Psoas muscle (tissue), 8 donors: ENCODE data around the gene SH3BP4. TPM values are rescaled to one million over a fixed set of nuclear protein-coding genes. Genes with fewer than 3 reads are reported as not detected.

Experiments
- ATAC-seq, 4 donors: fragments of 200-7000 bp; cut with Tn5 transposase; one replicate each; pipeline ENCODE4 v1.9.1; 2020; ENCODE audit warnings: moderate library complexity in 3 of 4, mild to moderate bottlenecking in 2 of 4
- DNase-seq, 2 donors: peaks; one replicate each; pipeline ENCODE4 v3.0.0-alpha.2; 2020
- H3K27ac ChIP-seq: fragments of 200-600 bp; one replicate; pipeline ENCODE4 v1.8.0; 2022
- H3K27me3 ChIP-seq, 3 donors: fragments of 200-600 bp in 1 of 3; one replicate each; pipeline versions ENCODE4 v1.6.1 to v1.8.0; 2013 to 2022; ENCODE audit warnings: low read length in 2 of 3, mild to moderate bottlenecking in 2 of 3, moderate library complexity in 1 of 3; ENCODE audit not compliant: insufficient read depth in 3 of 3
- H3K36me3 ChIP-seq, 2 donors: fragments of 200-600 bp in 1 of 2; one replicate each; pipeline versions ENCODE4 v1.6.1 to v1.8.0; 2013 to 2022; ENCODE audit warnings: low read depth in 1 of 2, mild to moderate bottlenecking in 1 of 2, moderate library complexity in 1 of 2; ENCODE audit not compliant: insufficient read depth in 1 of 2
- H3K4me1 ChIP-seq: fragments of 200-600 bp; one replicate; pipeline ENCODE4 v1.8.0; 2022
- H3K4me3 ChIP-seq: fragments of 200-600 bp; one replicate; pipeline ENCODE4 v1.8.0; 2022; ENCODE audit warnings: mild to moderate bottlenecking
- H3K9me3 ChIP-seq: fragments of 200-600 bp; one replicate; pipeline ENCODE4 v1.8.0; 2022
- WGBS, 3 donors: extraction: QIAGEN DNeasy Blood & Tissue Kit; methylation state at CpG; one replicate each; pipeline versions ENCODE4 v1.1.6 to v1.1.7; 2013; 5-methylcytosine and 5-hydroxymethylcytosine counted together
- intact Hi-C, 2 donors: fragments of 100-400 bp; cut with DNase I; formaldehyde crosslinking; loops; one replicate each; pipeline versions ENCODE4 v1.11.0 to v1.14.2; 2022
- polyA plus RNA-seq, 3 donors: library from polyadenylated mRNA; stranded (reverse); fragments of 200-250 nt; gene quantifications; one replicate each; pipeline ENCODE4 v1.2.3, GENCODE V29; 2013
- total RNA-seq, 4 donors: library from RNA; stranded (reverse); fragmentation: NEBNext Ultra II Directional in 2 of 4; extraction: Animal tissue kit (Norgen Biotek cat#: 25700) in 2 of 4; gene quantifications; one replicate each; pipeline versions ENCODE4 v1.2.1 to v1.2.4, GENCODE V29; 2021 to 2023
- TF ChIP-seq, protein P1 (sequence below): fragments of 200-600 bp; IDR thresholded peaks from one replicate; pipeline ENCODE4 v1.8.0; 2022; ENCODE audit warnings: antibody characterized with exemption
- donor health status: healthy with polysubstance abuse.
- donor health status: DM: no; HTN: no; CAD: no; lungs with moderate emphysema.
- donor health status: Bipolar disorder and iron deficiency.
- donor health status: healthy.
- donor health status: DM: yes; HTN: yes; CAD: no.
- donor health status: DM: no; HTN: no; CAD: no.
- donor health status: DM: no; HTN: no; CAD: no.
- donor health status: DM: yes; HTN: yes; CAD: no.

SH3BP4 gene
- total and polyA plus RNA-seq, 7 donors, result 3.0 to 14.9 (median 9.4) TPM

DNA sequence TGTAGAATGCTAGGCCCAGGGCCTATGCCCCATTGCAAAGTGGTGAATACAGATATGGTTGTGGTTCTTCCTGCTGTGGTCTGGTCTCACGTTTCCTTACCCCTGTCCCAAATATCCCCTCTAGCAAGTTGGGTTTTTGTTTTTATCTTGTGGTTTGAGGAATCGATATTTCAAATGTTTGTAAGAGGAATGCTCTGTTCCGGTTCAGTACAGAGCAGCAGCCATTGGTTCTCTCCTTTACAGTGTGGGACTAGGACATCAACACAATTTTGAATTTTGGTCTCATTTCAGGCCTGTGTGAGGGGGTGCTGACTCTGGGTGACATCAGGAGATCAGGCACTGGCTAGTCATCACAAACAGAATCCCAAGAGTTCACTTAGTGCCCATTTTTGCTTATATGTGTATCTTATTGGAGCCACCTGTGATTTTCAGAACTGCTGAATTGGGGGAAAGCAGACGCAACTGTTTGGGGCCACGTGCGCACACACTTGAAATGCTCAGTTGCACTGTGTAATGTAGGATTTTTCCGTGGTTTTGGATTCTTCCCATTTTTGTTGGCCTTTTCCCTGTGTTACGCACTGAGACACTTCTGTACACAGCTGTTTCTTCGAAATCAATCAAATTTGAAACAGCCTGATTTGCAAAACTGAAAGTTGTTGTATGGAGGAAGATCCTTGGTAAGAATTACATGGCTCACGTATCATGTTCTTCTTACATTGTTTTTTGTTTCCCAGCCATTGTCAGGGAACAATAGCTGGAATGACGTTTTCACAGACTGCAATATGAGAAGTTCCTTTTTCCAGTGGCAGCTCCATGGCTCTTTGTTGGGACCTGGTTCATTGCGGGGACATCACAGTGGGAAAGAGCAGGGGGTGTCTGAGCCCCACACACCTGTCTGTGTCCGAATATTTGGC, 8.6 kb downstream of the SH3BP4 start:
- intact Hi-C loops, result no loop called here
- DNase-seq, result no peak
- Histone ChIP-seq H3K4me3 (no peak overlapping the region), H3K4me1 (peaks cover 4% of the 10 kb centered on the region), H3K27ac (peak overlapping the region; percentile 56), H3K27me3 (no peaks in the 10 kb centered on the region), H3K36me3 (no peaks in the 10 kb centered on the region), H3K9me3 (no peaks in the 10 kb centered on the region)
- peak in 1 of 4 donors; percentile 31 for ATAC-seq
- TF ChIP-seq, protein P1, sequence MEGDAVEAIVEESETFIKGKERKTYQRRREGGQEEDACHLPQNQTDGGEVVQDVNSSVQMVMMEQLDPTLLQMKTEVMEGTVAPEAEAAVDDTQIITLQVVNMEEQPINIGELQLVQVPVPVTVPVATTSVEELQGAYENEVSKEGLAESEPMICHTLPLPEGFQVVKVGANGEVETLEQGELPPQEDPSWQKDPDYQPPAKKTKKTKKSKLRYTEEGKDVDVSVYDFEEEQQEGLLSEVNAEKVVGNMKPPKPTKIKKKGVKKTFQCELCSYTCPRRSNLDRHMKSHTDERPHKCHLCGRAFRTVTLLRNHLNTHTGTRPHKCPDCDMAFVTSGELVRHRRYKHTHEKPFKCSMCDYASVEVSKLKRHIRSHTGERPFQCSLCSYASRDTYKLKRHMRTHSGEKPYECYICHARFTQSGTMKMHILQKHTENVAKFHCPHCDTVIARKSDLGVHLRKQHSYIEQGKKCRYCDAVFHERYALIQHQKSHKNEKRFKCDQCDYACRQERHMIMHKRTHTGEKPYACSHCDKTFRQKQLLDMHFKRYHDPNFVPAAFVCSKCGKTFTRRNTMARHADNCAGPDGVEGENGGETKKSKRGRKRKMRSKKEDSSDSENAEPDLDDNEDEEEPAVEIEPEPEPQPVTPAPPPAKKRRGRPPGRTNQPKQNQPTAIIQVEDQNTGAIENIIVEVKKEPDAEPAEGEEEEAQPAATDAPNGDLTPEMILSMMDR, result no peak
- WGBS, 3 donors, result 36 to 45% (median 39%) methylated on average over 13 of the region's 13 CpGs

GRCh38 chr2:234961784-234962183, 10.0 kb downstream of the SH3BP4 start:
- intact Hi-C loops, result no loop called here
- Histone ChIP-seq H3K9me3 (no peaks in the 10 kb centered on the region), H3K27ac (no peak overlapping the region), H3K4me3 (no peak overlapping the region), H3K36me3 (no peaks in the 10 kb centered on the region), H3K4me1 (peaks cover 4% of the 10 kb centered on the region), H3K27me3 (no peaks in the 10 kb centered on the region)
- TF ChIP-seq, protein P1, result no peak
- DNase-seq (no peak), ATAC-seq (no peak)
- WGBS, 3 donors, result 91 to 96% (median 95%) methylated on average over 2 of the region's 2 CpGs

- H3K4me3 ChIP-seq, result no peak overlapping the region
- H3K27ac ChIP-seq, result no peak overlapping the region
- DNase-seq (peak in 1 of 2 donors; percentile 54), ATAC-seq (peak; percentile 57 to 79 (median 74))
- H3K9me3 ChIP-seq, result no peaks in the 10 kb centered on the region
- no peaks in the 10 kb centered on the region for H3K27me3 ChIP-seq
- H3K4me1 ChIP-seq, result no peaks in the 10 kb centered on the region
- H3K36me3 ChIP-seq, result no peaks in the 10 kb centered on the region
- intact Hi-C loops, result no loop called here
- WGBS, 3 donors, result 36 to 50% (median 43%) methylated on average over 11 of the region's 11 CpGs
- TF ChIP-seq, protein P1, result no peak
These were observed 12.2 kb downstream of the SH3BP4 start for GRCh38 chr2:234963773-234964615.

DNA sequence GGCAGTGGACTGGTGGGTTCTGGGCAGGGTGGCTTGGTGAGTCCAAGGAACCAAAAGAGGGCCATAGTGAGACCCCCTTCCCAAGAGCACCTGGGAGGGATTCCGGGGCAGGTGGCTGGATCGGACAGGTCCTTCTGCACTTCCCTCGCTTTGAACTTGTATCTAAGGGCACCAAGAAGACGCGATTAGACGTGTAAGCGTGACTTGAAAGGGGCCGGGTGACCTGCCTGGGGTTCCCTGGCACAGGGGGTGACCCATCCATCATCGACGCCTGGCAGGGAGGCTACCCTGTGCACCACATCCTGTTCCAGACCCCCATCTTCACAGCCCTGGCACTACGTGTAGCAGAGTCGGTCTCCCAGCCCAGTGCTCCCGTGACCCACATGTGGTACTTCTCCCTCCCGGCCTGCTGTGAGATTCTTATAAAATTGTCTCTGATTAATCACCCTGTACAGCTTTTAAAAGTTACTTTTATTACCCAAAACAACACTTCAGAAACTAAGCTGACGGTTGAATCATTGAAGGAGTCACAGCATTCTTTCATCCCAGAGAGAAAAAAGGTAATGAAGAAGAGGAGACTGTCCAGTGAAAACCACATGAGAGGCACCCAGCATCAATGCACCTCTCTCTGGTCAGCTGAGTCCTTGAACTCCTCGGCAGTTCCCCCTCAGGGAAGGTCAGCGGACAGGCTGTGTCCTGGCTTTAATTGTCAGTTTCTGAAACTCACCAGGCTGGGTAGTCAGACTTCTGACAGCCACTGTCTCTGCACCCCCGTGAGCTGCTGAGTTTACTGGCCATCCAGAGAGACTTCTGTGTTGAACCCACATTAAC, 13.0 kb downstream of the SH3BP4 start:
- no peak overlapping the region for H3K4me3 ChIP-seq
- no peak for ATAC-seq
- no peak for DNase-seq
- H3K4me1 ChIP-seq, result no peaks in the 10 kb centered on the region
- H3K9me3 ChIP-seq, result no peaks in the 10 kb centered on the region
- intact Hi-C loops, result no loop called here
- TF ChIP-seq, protein P1, result no peak
- WGBS, 3 donors, result 74 to 85% (median 79%) methylated on average over 18 of the region's 18 CpGs
- no peak overlapping the region for H3K27ac ChIP-seq
- H3K36me3 ChIP-seq, result no peaks in the 10 kb centered on the region
- no peaks in the 10 kb centered on the region for H3K27me3 ChIP-seq
